Fibroblast of villous mesenchyme (primary cell): Measurements from ENCODE around the gene SPIN1. TPM values are rescaled to one million over a fixed set of nuclear protein-coding genes. Genes with fewer than 3 reads are reported as not detected.
"Not testable (repeated sequence)": the region's sequence is repeated elsewhere in the genome, so short reads cannot be mapped to it uniquely, and the experiment has no call there.

Experiments
- DNase-seq: peaks from one replicate; pipeline ENCODE4 v3.0.0-alpha.2; 2010; ENCODE audit warnings: low read depth
- H3K4me3 ChIP-seq: 2 replicates; pipeline ENCODE4 v1.5.1; 2011; ENCODE audit warnings: low read depth, mild to moderate bottlenecking, low read length
- CTCF ChIP-seq: IDR thresholded peaks from 2 replicates; pipeline ENCODE4 v1.5.1; 2012; ENCODE audit warnings: low read depth, mild to moderate bottlenecking, low read length; ENCODE audit not compliant: insufficient read depth
- total RNA-seq: library from RNA; depleted of rRNA; stranded (reverse); fragments of >200 nt; gene quantifications from 2 replicates; pipeline ENCODE4 v1.2.3, GENCODE V29; 2012

The SPIN1 gene
- total RNA-seq = 130 and 165 TPM in 2 replicates

- peak within 1 kb of the TSS; percentile 78 for H3K4me3 ChIP-seq
- DNase-seq = peak; percentile 71
- TF ChIP-seq CTCF = peak; percentile 20
Measured at GRCh38 chr9:88388203-88388885, at the start of gene SPIN1. Gene SPIN1 (plus strand): TSS chr9:88388444. CDS start chr9:88426540, 38,096 bp downstream.

- no peak for DNase-seq
- TF ChIP-seq CTCF = no peak
- no peak overlapping the region for H3K4me3 ChIP-seq
Measured at GRCh38 chr9:88339317-88339716, 48.9 kb upstream of the SPIN1 start.

- peak; percentile 6 for DNase-seq
- TF ChIP-seq CTCF = no peak
- H3K4me3 ChIP-seq = no peak overlapping the region
Measured at GRCh38 chr9:88342246-88342645, 46.0 kb upstream of the SPIN1 start.

- no peak for DNase-seq
- H3K4me3 ChIP-seq = no peak overlapping the region
- TF ChIP-seq CTCF = no peak
Measured at GRCh38 chr9:88344013-88344412, 44.2 kb upstream of the SPIN1 start.

- not testable (repeated sequence) for H3K4me3 ChIP-seq, DNase-seq
Measured at GRCh38 chr9:88350354-88350753, 37.9 kb upstream of the SPIN1 start.

GRCh38 chr9:88355166-88355565, 33.1 kb upstream of the SPIN1 start:
- TF ChIP-seq CTCF = no peak
- no peak for DNase-seq
- no peak overlapping the region for H3K4me3 ChIP-seq

- not testable (repeated sequence) for H3K4me3 ChIP-seq, DNase-seq
Measured at GRCh38 chr9:88357250-88357649, 31.0 kb upstream of the SPIN1 start.

GRCh38 chr9:88358723-88359122, 29.5 kb upstream of the SPIN1 start:
- no peak for DNase-seq
- TF ChIP-seq CTCF = no peak
- no peak overlapping the region for H3K4me3 ChIP-seq
